Aorta (tissue), 5 donors: Measurements from ENCODE around the gene DNMT3L. TPM values are rescaled to one million over a fixed set of nuclear protein-coding genes. Genes with fewer than 3 reads are reported as not detected.

Experiments
- ATAC-seq: fragments of 200-7000 bp; cut with Tn5 transposase; one replicate; pipeline ENCODE4 v1.9.1; 2022; ENCODE audit warnings: moderate library complexity; ENCODE audit not compliant: low FRiP score
- DNase-seq, 2 donors: peaks; one replicate each; pipeline ENCODE4 v3.0.0-alpha.2; 2020
- H3K27ac ChIP-seq, 2 donors: one replicate each; pipeline ENCODE4 v1.5.1; 2013; ENCODE audit warnings: low read length in 2 of 2, mild to moderate bottlenecking in 2 of 2, moderate library complexity in 2 of 2, control low read depth in 1 of 2, inconsistent platforms in 1 of 2, low read depth in 1 of 2
- H3K27me3 ChIP-seq, 2 donors: one replicate each; pipeline ENCODE4 v1.6.1; 2013; ENCODE audit warnings: control low read depth in 1 of 2, low read length in 1 of 2, mild to moderate bottlenecking in 1 of 2, moderate library complexity in 1 of 2; ENCODE audit not compliant: insufficient read depth in 2 of 2, control insufficient read depth in 1 of 2
- H3K36me3 ChIP-seq, 2 donors: one replicate each; pipeline ENCODE4 v1.6.1; 2013; ENCODE audit warnings: control low read depth in 1 of 2, low read length in 1 of 2, mild to moderate bottlenecking in 1 of 2; ENCODE audit not compliant: insufficient read depth in 2 of 2, control insufficient read depth in 1 of 2
- H3K4me1 ChIP-seq, 2 donors: one replicate each; pipeline ENCODE4 v1.6.1; 2013; ENCODE audit warnings: low read length in 2 of 2, control low read depth in 1 of 2, mild to moderate bottlenecking in 1 of 2, moderate library complexity in 1 of 2; ENCODE audit not compliant: insufficient read depth in 2 of 2, control insufficient read depth in 1 of 2
- H3K4me3 ChIP-seq, 2 donors: one replicate each; pipeline ENCODE4 v1.5.1; 2013; ENCODE audit warnings: low read length in 2 of 2, control low read depth in 1 of 2, mild to moderate bottlenecking in 1 of 2
- H3K9me3 ChIP-seq: one replicate; pipeline ENCODE4 v1.6.1; 2013; ENCODE audit warnings: mild to moderate bottlenecking, low read length; ENCODE audit not compliant: control insufficient read depth
- WGBS, 2 donors: extraction: QIAGEN DNeasy Blood & Tissue Kit; methylation state at CpG; one replicate each; pipeline ENCODE4 v1.1.7; 2013; 5-methylcytosine and 5-hydroxymethylcytosine counted together
- intact Hi-C, 2 donors: fragments of 100-400 bp; cut with DNase I; formaldehyde crosslinking; loops; one replicate each; pipeline versions ENCODE4 v1.14.2 to v1.15.0; 2022
- polyA plus RNA-seq, 2 donors: library from polyadenylated mRNA; stranded (reverse); fragments of 200-250 nt; gene quantifications; one replicate each; pipeline ENCODE4 v1.2.3, GENCODE V29; 2013
- total RNA-seq, 2 donors: library from RNA; stranded (reverse); fragmentation: NEBNext Ultra II Directional; extraction: Animal tissue kit (Norgen Biotek cat#: 25700); gene quantifications; one replicate each; pipeline ENCODE4 v1.2.1, GENCODE V29; 2021
- donor health status: healthy with polysubstance abuse.
- donor health status: Bipolar disorder and iron deficiency.
- donor health status: DM: no; HTN: no; CAD: no.
- donor health status: DM: no; HTN: no; CAD: no.
- donor health status: DM: yes; HTN: yes; CAD: no.

The DNMT3L gene
- total and polyA plus RNA-seq, 4 donors: not detected

DNA sequence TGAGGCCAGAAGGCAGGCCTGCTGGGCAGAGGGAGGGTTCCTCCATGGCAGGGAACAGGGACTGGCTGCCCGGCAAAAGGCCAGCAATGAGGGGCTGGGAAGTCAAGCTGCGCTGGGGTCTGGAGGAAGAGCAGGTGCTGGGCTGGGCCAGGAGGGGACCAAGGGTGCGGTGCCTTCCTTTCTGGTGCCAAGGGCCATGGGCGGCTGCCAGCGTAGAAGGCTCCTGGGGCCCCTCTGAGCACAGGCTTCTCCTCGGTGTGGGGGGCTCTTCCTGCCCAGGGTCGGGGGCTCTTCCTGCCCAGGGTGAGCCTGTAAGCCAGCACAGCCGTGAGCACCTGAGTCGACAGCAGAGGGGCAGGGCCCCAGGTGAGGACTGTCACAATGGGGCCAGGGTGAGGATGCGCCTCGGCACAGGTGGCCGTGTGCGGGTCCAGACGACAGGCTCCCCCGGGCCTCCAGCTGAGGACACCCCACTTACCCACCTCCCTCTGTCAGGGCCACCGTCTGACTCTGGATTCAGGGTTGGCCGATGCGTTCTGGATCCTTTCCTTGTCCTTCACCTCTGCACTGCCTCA lies 10.7 kb upstream of the DNMT3L start:
- WGBS, 2 donors: 90 to 92% methylated on average over 18 of the region's 18 CpGs
- DNase-seq (no peak), ATAC-seq (no peak)
- Histone ChIP-seq H3K4me1 (no peaks in the 10 kb centered on the region), H3K36me3 (no peaks in the 10 kb centered on the region), H3K27ac (no peak overlapping the region), H3K9me3 (no peaks in the 10 kb centered on the region), H3K27me3 (no peaks in the 10 kb centered on the region), H3K4me3 (no peak overlapping the region)
- intact Hi-C loops: no loop called here

DNA sequence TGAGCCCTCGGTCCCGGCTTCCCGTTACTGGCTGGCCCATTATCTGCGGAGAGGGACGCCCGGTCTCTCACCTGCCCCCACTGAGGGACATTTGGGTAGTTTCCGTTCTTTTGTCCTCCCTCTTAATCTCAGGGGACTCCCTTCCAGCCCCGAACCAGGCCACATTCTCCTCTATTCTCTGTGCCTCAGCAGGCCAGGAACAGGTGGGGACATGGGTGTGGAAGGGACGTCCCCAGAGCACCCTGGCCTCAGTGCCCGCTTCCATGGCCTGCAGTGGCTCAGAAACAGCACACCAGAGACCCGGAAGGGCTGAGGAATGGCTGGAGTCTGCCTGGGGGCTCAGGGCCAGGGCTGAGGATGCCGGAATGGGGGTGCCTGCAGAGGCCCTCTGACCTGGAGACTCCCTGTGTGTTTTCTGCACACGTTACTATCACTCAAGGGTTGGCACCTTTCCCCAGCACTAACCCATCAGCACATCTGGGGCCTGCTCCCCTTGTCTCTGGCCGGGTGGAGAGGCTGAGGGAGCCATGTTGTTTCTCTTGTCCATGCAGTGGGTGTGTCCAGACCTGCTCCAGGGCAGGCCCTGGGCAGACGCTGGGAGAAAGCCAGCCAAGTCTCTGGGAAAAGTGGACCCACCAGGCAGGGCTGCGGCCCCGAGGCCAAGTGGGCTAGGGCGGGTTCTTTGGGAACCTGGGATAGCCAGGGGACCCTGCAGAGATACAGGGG lies 10.0 kb upstream of the DNMT3L start:
- H3K4me3 ChIP-seq: no peak overlapping the region
- intact Hi-C loops: no loop called here
- no peaks in the 10 kb centered on the region for H3K27me3 ChIP-seq
- H3K4me1 ChIP-seq: no peaks in the 10 kb centered on the region
- no peaks in the 10 kb centered on the region for H3K36me3 ChIP-seq
- no peaks in the 10 kb centered on the region for H3K9me3 ChIP-seq
- no peak overlapping the region for H3K27ac ChIP-seq
- DNase-seq (no peak), ATAC-seq (peak; percentile 28)
- WGBS, 2 donors: 89 to 90% methylated on average over 18 of the region's 18 CpGs

DNA sequence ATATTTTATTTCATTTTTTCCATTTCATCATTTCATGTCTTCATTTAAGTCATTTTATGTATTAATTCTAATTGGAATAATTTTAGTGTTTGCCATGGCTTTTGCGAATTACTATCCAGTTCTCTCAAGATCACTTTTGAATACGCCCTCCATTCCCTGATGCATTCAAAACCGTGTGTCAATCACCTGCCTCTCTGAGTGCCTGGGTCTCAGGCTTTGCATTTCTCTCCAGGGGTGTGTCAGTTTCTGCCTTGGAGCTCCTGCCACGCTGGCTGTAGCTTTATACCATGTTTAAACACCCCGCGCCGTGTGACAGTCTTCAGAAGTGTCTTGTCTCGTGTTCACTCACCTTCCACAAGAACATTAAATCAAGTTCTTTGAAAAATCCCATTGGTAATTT lies 7.4 kb upstream of the DNMT3L start:
- intact Hi-C loops: no loop called here
- H3K4me1 ChIP-seq: no peaks in the 10 kb centered on the region
- 80 to 81% methylated on average over 8 of the region's 8 CpGs for WGBS, 2 donors
- H3K4me3 ChIP-seq: no peak overlapping the region
- no peak for DNase-seq
- ATAC-seq: no peak
- H3K27ac ChIP-seq: no peak overlapping the region
- no peaks in the 10 kb centered on the region for H3K27me3 ChIP-seq
- H3K9me3 ChIP-seq: no peaks in the 10 kb centered on the region
- no peaks in the 10 kb centered on the region for H3K36me3 ChIP-seq

DNA sequence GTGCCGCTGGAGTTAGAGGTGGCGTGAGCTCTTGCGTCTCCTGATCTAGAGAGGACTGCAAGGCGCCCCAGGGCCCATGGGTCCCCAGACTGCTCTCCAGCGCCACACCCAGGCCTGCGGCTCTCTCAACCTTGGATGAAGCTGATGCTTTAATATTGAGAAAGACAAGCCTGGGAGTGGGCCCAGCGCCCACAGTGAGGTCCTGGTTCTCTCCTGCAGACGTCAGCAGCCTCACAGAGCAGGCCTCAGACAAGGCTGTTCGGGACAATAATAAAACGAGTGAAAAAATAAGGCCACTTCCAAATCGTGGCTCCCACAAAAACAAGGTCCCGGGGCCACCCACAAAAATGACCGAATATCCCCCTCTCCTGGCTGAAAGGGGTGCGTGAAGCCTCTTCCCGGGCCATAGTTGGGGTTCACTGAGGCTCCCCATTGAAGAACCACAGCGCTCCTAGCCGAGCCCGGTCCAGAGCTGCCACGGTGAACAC lies 6.0 kb upstream of the DNMT3L start:
- DNase-seq (peak in 1 of 2 donors; percentile 48), ATAC-seq (no peak)
- WGBS, 2 donors: 77 to 78% methylated on average over 19 of the region's 19 CpGs
- H3K4me1 ChIP-seq: no peaks in the 10 kb centered on the region
- intact Hi-C loops: no loop called here
- no peaks in the 10 kb centered on the region for H3K36me3 ChIP-seq
- no peaks in the 10 kb centered on the region for H3K27me3 ChIP-seq
- H3K4me3 ChIP-seq: no peak overlapping the region
- no peaks in the 10 kb centered on the region for H3K9me3 ChIP-seq
- no peak overlapping the region for H3K27ac ChIP-seq

DNA sequence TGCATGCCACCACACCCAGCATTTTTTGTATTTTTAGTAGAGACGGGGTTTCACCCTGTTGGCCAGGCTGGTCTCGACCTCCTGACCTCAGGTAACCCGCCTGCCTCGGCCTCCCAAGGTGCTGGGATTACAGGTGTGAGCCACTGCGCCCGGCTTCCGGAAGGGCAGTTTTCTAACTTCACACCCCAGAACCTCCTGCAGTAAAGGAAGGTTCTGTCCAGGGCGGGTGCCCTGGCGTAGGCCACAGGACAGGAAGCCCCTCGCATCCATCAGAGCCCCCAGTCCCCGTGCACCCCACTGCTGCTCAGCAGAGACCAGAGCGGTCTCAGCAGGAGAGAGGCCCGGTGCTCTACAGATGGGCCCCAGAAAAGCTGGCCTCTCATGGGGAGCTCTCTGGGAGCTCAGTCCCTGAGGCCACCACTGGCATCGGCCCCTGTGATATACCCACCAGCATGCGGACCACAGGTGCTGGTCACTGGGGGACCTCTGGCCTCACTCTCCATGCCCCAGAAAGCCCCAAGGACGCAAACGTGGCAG lies 4.1 kb upstream of the DNMT3L start:
- ATAC-seq (no peak), DNase-seq (no peak)
- H3K9me3 ChIP-seq: no peaks in the 10 kb centered on the region
- H3K36me3 ChIP-seq: no peaks in the 10 kb centered on the region
- H3K4me3 ChIP-seq: no peak overlapping the region
- intact Hi-C loops: no loop called here
- H3K27me3 ChIP-seq: no peaks in the 10 kb centered on the region
- no peaks in the 10 kb centered on the region for H3K4me1 ChIP-seq
- H3K27ac ChIP-seq: no peak overlapping the region
- WGBS, 2 donors: 86 to 94% methylated on average over 17 of the region's 17 CpGs

DNA sequence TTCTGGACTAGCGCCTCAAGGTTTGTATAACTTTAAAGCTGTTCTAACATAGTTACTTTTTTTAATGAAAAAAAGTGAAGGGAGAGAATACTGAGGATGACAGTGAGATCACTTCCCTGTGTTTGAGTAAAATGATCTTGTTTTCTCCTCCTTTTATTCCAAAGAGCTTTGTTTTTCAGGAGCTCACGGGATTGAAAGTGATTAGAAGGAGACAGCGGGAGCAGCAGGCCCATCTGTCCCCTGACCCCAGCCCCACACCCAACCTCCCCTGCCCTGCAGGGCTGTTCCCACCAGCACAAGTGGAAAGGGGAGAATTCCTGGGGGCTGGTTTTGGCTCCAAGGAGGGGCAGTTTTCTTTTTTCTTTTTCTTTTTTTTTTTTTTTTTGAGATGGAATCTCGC lies 2.1 kb upstream of the DNMT3L start:
- no peaks in the 10 kb centered on the region for H3K4me1 ChIP-seq

DNA sequence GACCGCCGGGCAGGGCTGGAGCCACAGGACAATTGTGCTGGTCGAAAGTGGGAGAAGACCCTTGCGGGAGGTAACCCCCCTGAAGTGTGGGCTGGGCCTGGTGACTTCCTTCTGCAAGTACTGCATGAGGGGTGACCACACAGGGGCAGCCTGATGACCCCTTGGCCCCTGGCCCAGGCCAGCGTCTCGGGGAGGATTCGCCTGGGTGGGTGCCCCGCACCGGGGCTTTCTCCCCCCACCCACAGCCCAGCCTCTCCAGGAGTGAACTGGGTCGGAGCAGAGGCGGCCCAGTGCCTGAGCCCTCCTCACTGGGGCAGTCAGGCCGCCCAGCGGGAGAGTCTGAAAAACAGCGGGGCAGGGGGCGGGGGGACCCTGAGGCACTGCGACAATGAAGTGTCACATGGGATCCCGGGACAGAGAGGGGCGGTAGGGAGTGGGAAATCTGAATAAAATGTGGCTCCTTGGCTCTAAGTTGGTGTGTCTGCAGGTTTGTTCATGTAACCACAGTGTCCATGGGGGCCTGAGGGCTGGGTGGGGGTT lies 1.6 kb upstream of the DNMT3L start:
- no peaks in the 10 kb centered on the region for H3K4me1 ChIP-seq
- H3K27ac ChIP-seq: no peak overlapping the region
- H3K9me3 ChIP-seq: peaks cover 2% of the 10 kb centered on the region
- no peaks in the 10 kb centered on the region for H3K27me3 ChIP-seq
- H3K4me3 ChIP-seq: no peak overlapping the region
- DNase-seq (no peak), ATAC-seq (no peak)
- 42 to 47% methylated on average over 17 to 18 of the region's 18 CpGs for WGBS, 2 donors
- H3K36me3 ChIP-seq: no peaks in the 10 kb centered on the region
- intact Hi-C loops: no loop called here

More for the DNA sequence above, 2.1 kb upstream of the DNMT3L start:
- DNase-seq (no peak), ATAC-seq (no peak)
- Histone ChIP-seq H3K4me3 (no peak overlapping the region), H3K27me3 (no peaks in the 10 kb centered on the region), H3K36me3 (no peaks in the 10 kb centered on the region), H3K9me3 (peaks cover 2% of the 10 kb centered on the region), H3K27ac (no peak overlapping the region)
- WGBS, 2 donors: 82 to 95% methylated on average over 4 of the region's 4 CpGs
- intact Hi-C loops: no loop called here

DNA sequence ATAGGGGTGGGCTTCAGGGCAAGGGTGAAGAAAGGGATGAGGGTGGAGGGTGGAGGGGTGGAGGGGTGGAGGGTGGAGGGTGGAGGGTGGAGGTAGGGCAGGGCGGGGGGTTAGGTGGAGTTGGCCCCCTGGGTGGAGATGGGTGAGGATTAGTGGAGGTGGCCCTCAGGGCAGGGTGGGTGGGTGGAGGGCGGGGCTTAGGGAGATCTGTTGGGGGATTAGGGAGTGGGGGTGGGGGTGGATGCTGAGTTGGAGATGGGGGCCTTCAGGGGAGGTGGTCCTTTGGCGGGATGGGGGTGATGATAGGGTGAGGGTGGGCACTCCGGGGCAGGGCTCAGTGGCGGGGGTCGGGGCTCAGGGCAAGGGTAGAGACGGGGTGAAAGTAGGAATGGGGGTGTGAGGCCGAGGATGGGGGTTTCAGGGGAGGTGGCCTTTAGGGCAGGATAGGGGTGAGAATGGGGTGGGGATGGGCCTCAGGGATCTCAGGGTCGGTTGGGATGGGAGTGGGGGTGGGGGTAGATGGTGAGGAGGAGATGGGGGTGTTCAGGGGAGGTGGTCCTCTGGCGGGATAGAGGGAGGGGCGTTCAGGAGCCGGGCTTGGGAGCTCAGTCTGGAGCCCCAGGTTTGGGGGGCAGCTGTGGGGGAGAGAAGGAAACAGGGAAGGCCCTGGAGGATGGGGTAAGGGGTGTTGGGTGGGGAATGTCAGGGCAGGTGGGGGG lies 800 bp upstream of the DNMT3L start:
- DNase-seq: peak in 1 of 2 donors; percentile 51
- intact Hi-C loops: no loop called here
- Histone ChIP-seq H3K4me3 (no peak overlapping the region), H3K4me1 (no peaks in the 10 kb centered on the region), H3K9me3 (peaks cover 2% of the 10 kb centered on the region), H3K36me3 (no peaks in the 10 kb centered on the region), H3K27ac (no peak overlapping the region), H3K27me3 (no peaks in the 10 kb centered on the region)
- WGBS, 2 donors: 78 to 84% methylated on average over 11 to 12 of the region's 12 CpGs
- ATAC-seq: no peak
